GM12878 (cell line): Measurements from ENCODE around the gene HSPA1B. TPM values are rescaled to one million over a fixed set of nuclear protein-coding genes. Genes with fewer than 3 reads are reported as not detected.

ENCODE experiments used
- ATAC-seq: fragments of 200-7000 bp; cut with Tn5 transposase; 3 replicates; pipeline ENCODE4 v1.9.1; 2020; ENCODE audit warnings: mild to moderate bottlenecking, moderate library complexity
- BruUV-seq: library from RNA; stranded (reverse); fragments of 400-500 nt; replicated peaks from 2 replicates; lab custom pipeline; 2021; lab: Mats Ljungman, UMichigan
- CTCF ChIA-PET: fragments of 300-600 bp; sonication (Branson Sonifier 250); formaldehyde crosslinking; extraction: SDS; loops from one replicate; lab custom pipeline; 2021; ENCODE audit warnings: inconsistent platforms; lab: Yijun Ruan, JAX
- POLR2A ChIA-PET: fragments of 350-600 bp; formaldehyde crosslinking; extraction: SDS; loops from one replicate; lab custom pipeline; 2021; ENCODE audit warnings: inconsistent platforms; lab: Charles Lee
- RAD21 ChIA-PET: fragments of 300-600 bp; sonication (Branson Sonifier 250); formaldehyde crosslinking; loops from one replicate; lab custom pipeline; 2023; ENCODE audit warnings: antibody characterized with exemption; ENCODE audit not compliant: unreplicated experiment; lab: Charles Lee
- SMC1A ChIA-PET: fragments of 300-600 bp; sonication (Branson Sonifier 250); formaldehyde crosslinking; loops from one replicate; lab custom pipeline; 2023; ENCODE audit not compliant: unreplicated experiment, uncharacterized antibody; lab: Charles Lee
- DNase-seq: peaks from one replicate; pipeline ENCODE4 v3.0.0-alpha.2; 2011; ENCODE audit warnings: low read depth, low spot score
- FAIRE-seq: peaks from 3 replicates; lab custom pipeline; 2011; peaks lifted over from hg19 to GRCh38; lab: Jason Lieb, UNC
- H2AFZ ChIP-seq: 2 replicates; pipeline ENCODE4 v1.6.0; 2011; ENCODE audit warnings: low read depth, low read length, control low read depth; ENCODE audit not compliant: control insufficient read depth
- H3K27ac ChIP-seq: 2 replicates; pipeline ENCODE4 v1.5.1; 2011; ENCODE audit warnings: control low read depth; ENCODE audit not compliant: control insufficient read depth, insufficient read depth
- H3K27me3 ChIP-seq, 2 experiments: replicated peaks in 1 of 2; 2 replicates each; pipeline versions ENCODE4 v1.6.0 to v1.6.1; 2011; ENCODE audit warnings: low read length in 1 of 2; ENCODE audit not compliant: control insufficient read depth in 2 of 2, insufficient read depth in 2 of 2
- H3K36me3 ChIP-seq, 2 experiments: 2 replicates each; pipeline ENCODE4 v1.5.1; 2011; ENCODE audit warnings: low read length in 1 of 2; ENCODE audit not compliant: control insufficient read depth in 2 of 2, insufficient read depth in 2 of 2
- H3K4me1 ChIP-seq: 2 replicates; pipeline ENCODE4 v1.6.1; 2011; ENCODE audit warnings: mild to moderate bottlenecking, low read length, moderate library complexity, mixed read lengths; ENCODE audit not compliant: control insufficient read depth, insufficient read depth
- H3K4me2 ChIP-seq: 2 replicates; pipeline ENCODE4 v1.6.0; 2011; ENCODE audit warnings: control low read depth; ENCODE audit not compliant: control insufficient read depth, insufficient read depth
- H3K4me3 ChIP-seq: fragments of 200-600 bp; sonication (generic); 2 replicates; pipeline ENCODE4 v1.5.1; 2016
- H3K79me2 ChIP-seq: 2 replicates; pipeline ENCODE4 v1.6.0; 2011; ENCODE audit warnings: low read length; ENCODE audit not compliant: control insufficient read depth, insufficient read depth
- H3K9ac ChIP-seq: 2 replicates; pipeline ENCODE4 v1.8.0; 2011; ENCODE audit warnings: low read length, control low read depth, mixed read lengths; ENCODE audit not compliant: control insufficient read depth, insufficient read depth
- H3K9me3 ChIP-seq: replicated peaks from 3 replicates; pipeline ENCODE4 v1.5.1; 2011; ENCODE audit warnings: mild to moderate bottlenecking, low read length; ENCODE audit not compliant: control insufficient read depth, insufficient read depth
- H4K20me1 ChIP-seq: 2 replicates; pipeline ENCODE4 v1.6.0; 2011; ENCODE audit not compliant: control insufficient read depth, insufficient read depth
- BACH1 ChIP-seq: fragments of 450-650 bp; IDR thresholded peaks from 2 replicates; pipeline ENCODE4 v1.6.1; 2017; ENCODE audit warnings: mild to moderate bottlenecking, borderline replicate concordance
- BMI1 ChIP-seq: fragments of 450-650 bp; IDR thresholded peaks from 2 replicates; pipeline ENCODE4 v1.6.1; 2016; ENCODE audit warnings: mild to moderate bottlenecking, moderate library complexity, borderline replicate concordance
- FOXM1 ChIP-seq: IDR thresholded peaks from 2 replicates; pipeline ENCODE4 v1.6.1; 2012; ENCODE audit warnings: low read depth, mild to moderate bottlenecking, inconsistent platforms, low read length, moderate library complexity
- HCFC1 ChIP-seq: fragments of 150-350 bp; IDR thresholded peaks from 2 replicates; pipeline ENCODE4 v1.6.1; 2014; ENCODE audit warnings: low read length
- ZBED1 ChIP-seq: IDR thresholded peaks from 2 replicates; pipeline ENCODE4 v1.6.1; 2016; ENCODE audit warnings: borderline replicate concordance
- WGBS: methylation state at CpG from one replicate; pipeline ENCODE4 v1.1.6; 2016; ENCODE audit warnings: low lambda C conversion rate; ENCODE audit not compliant: insufficient replicate concordance, insufficient coverage; ENCODE audit errors: missing lambda C conversion rate; 5-methylcytosine and 5-hydroxymethylcytosine counted together
- in situ Hi-C: fragments of 300-500 bp; cut with MboI; formaldehyde crosslinking; loops from 9 replicates; pipeline ENCODE4 v1.14.3; 2018; ENCODE audit warnings: mixed read lengths
- intact Hi-C: fragments of 100-400 bp; cut with micrococcal nuclease; formaldehyde crosslinking; loops from one replicate; pipeline ENCODE4 v1.14.2; 2022; ENCODE audit not compliant: unreplicated experiment
- polyA plus RNA-seq, 11 experiments: library from polyadenylated mRNA; depleted of rRNA in 4 of 11; unstranded in 6 of 11; stranded (reverse) in 5 of 11; fragments of >200 nt; fragmentation: Nextera tagmentation in 4 of 11; fragmentation: Illumina TruSeq in 1 of 11; extraction: Ambion mirVana in 4 of 11; extraction: Trizol in 1 of 11; gene quantifications; 1 replicate in 1 of 11; 2 replicates in 10 of 11; pipeline versions ENCODE4 v1.2.1 to v1.2.3, GENCODE V29; 2011 to 2016; ENCODE audit warnings: inconsistent platforms in 2 of 11, missing spikeins in 2 of 11, low read depth in 1 of 11
- total RNA-seq, 4 experiments: library from RNA; depleted of rRNA in 3 of 4; stranded (reverse); fragments of >200 nt in 3 of 4; fragmentation: Illumina TruSeq in 1 of 4; extraction: Trizol in 1 of 4; gene quantifications; 2 replicates each; pipeline versions ENCODE4 v1.2.1 to v1.2.3, GENCODE V29; 2013 to 2021
- TF ChIP-seq, protein P1 (sequence below): IDR thresholded peaks from 2 replicates; pipeline ENCODE4 v1.6.1; 2011; ENCODE audit warnings: borderline replicate concordance, low read depth, mild to moderate bottlenecking, moderate library complexity, mixed read lengths, low read length; ENCODE audit not compliant: insufficient read depth; ENCODE audit errors: extremely low read length

The HSPA1B gene
- total and polyA plus RNA-seq, 10 of the 15 experiments (the other 5 are each of a cell fraction or from before 2014, with no cell fraction given), result 0.11 to 40.5 (median 12.8) TPM

GRCh38 chr6:31837369-31838113 lies 10.0 kb downstream of the HSPA1B start:
- H3K4me1 ChIP-seq, result peaks cover 18% of the 10 kb centered on the region
- peak overlapping the region; percentile 82 for H3K4me3 ChIP-seq
- no peaks in the 10 kb centered on the region for H3K9me3 ChIP-seq
- ATAC-seq, result no peak
- H3K27me3 ChIP-seq, result no peaks in the 10 kb centered on the region
- H3K9ac ChIP-seq, result peak overlapping the region; percentile 90
- H3K27ac ChIP-seq, result peak overlapping the region; percentile 96
- no peak for FAIRE-seq
- BruUV-seq, result no TSS peak
- in situ Hi-C loops, result loop anchor here (10.0 kb wide), 1 partner anchor 293 kb away; the partner anchor contains the start of genes ATP6V1G2, DDX39B and NFKBIL1
- intact Hi-C loops, result no loop called here
- ChIA-PET CTCF (interaction anchor here (0.6 to 3.3 kb wide), 7 partner anchors 14 to 86 kb away, joined by 3 to 22 read pairs (median 3); partner anchors contain the start of genes LSM2 and NEU1), SMC1A (interaction anchor here (0.6 to 2.3 kb wide), 6 partner anchors 20 to 296 kb away, joined by 3 to 13 read pairs (median 4); partner anchors contain the start of genes DDX39B and NEU1), POLR2A (interaction anchor here (0.7 to 10.9 kb wide), 4 partner anchors 22 to 100 kb away, joined by 3 to 122 read pairs (median 13); partner anchors contain the start of genes CLIC1, MSH5 and NEU1), RAD21 (interaction anchor here (0.8 to 2.2 kb wide), 6 partner anchors 25 to 184 kb away, joined by 3 to 10 read pairs (median 4); partner anchors contain the start of gene NEU1)
- H2AFZ ChIP-seq, result no peak overlapping the region
- TF ChIP-seq ZBED1 (0 out of 2 replicates have a peak, but pooled peaks have one; percentile 7), BMI1 (no peak), HCFC1 (no peak), FOXM1 (0 out of 2 replicates have a peak, but pooled peaks have one; percentile 5), BACH1 (no peak)
- TF ChIP-seq, protein P1, sequence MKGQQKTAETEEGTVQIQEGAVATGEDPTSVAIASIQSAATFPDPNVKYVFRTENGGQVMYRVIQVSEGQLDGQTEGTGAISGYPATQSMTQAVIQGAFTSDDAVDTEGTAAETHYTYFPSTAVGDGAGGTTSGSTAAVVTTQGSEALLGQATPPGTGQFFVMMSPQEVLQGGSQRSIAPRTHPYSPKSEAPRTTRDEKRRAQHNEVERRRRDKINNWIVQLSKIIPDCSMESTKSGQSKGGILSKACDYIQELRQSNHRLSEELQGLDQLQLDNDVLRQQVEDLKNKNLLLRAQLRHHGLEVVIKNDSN, result no peak
- H4K20me1 ChIP-seq, result peaks cover 9% of the 10 kb centered on the region
- H3K36me3 ChIP-seq, result peaks cover 10 to 24% of the 10 kb centered on the region in 2 experiments
- 0% methylated on average over 1 of the region's 1 CpG for WGBS
- peak overlapping the region; percentile 30 for H3K4me2 ChIP-seq
- peaks cover 52% of the 10 kb centered on the region for H3K79me2 ChIP-seq
- DNase-seq, result no peak
